GOT3 (cell line): ENCODE results near the gene HAPLN1.
"Not testable (repeated sequence)": the region's sequence is repeated elsewhere in the genome, so short reads cannot be mapped to it uniquely, and the experiment has no call there.

ENCODE experiments used
- DNase-seq: peaks from one replicate; lab custom pipeline; 2025; ENCODE audit warnings: mixed read lengths; lab: John Stamatoyannopoulos, UW

The HAPLN1 gene

DNA sequence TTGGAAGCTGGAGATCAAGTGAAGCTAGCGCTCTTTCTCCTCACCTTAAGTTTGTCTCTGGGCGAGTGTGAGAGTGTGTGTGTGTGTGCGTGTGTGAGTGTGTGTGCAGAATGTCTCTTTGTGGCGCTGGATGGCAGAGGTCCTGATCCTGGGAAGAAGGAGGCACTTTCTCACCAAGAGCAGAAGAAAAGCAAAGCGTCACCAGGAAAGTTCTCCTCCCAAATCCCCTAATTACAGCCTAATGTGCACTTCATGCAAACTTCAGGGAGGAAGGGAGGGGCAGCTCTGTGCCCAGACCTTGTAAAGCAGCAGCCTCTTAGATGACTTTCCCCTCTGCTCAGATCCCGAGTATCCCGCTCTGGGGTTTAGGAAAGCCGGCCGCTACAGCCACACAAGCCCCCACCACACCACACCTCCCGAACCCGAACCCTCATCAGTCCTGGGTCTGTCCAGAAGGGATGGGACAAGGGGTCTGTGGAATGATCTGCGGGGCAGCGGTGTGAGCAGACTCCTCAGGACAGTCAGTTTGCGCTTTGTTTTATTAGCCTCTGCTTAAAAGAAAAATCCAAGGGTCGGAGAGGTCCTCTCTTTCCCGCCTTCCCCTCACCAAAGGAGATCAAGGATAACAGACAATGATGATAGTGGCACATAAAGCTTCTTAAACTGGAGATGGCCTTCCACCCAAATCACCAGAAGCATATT is at the start of gene HAPLN1:
TSS of gene HAPLN1 (minus strand) at position 20 of the 702 bp plus-strand sequence. CDS start 47,332 bp downstream, outside the sequence.
- DNase-seq = no peak

GRCh38 chr5:83767409-83767992 is 46.8 kb upstream of the HAPLN1 start:
- no peak for DNase-seq

GRCh38 chr5:83764101-83764500 is 43.4 kb upstream of the HAPLN1 start:
- DNase-seq = no peak

- DNase-seq = no peak
Observed at GRCh38 chr5:83760579-83760978, 39.9 kb upstream of the HAPLN1 start.

GRCh38 chr5:83752700-83753099 is 32.0 kb upstream of the HAPLN1 start:
- DNase-seq = no peak

DNA sequence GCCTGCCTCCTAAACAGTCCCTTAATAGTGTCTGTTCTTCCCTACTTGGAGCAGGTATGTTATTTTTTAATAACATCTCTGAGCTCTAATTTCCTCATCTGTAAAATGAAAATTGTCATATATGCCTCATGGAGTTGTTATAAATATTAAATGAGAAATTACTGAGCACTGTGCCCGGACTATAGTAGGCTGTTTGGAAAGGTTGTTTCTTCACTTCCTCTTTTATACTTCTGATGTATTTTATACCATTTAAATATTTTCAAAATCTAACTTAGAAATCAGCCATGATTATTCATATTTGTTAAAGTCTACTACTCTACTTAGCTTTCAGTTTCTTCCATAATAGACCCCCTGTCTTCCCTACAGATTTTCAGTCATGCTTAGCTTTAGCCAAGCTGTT is 30.5 kb upstream of the HAPLN1 start:
- DNase-seq = no peak

DNA sequence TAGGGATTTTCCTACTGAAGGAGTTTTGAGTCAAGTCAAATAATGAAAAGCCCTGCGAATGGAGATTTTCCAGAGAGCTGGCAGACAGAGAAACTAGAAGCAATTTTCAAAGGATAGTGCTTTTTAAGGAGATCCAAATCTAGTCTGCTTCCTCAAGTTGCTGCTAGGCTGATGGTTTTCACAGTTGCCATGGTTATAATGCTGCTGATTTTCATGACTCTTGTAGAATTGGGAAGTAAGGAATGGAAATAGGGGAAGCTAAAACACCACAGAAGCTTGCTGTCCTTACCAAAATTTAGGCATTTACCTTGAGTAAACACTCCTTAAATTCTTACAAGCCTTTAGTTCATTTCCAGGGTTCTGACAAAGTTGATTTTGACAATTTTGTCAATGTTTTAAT is 30.1 kb upstream of the HAPLN1 start:
- no peak for DNase-seq

- no peak for DNase-seq
Observed at GRCh38 chr5:83745816-83746215, 25.2 kb upstream of the HAPLN1 start.

GRCh38 chr5:83744821-83745220 is 24.2 kb upstream of the HAPLN1 start:
- no peak for DNase-seq

DNA sequence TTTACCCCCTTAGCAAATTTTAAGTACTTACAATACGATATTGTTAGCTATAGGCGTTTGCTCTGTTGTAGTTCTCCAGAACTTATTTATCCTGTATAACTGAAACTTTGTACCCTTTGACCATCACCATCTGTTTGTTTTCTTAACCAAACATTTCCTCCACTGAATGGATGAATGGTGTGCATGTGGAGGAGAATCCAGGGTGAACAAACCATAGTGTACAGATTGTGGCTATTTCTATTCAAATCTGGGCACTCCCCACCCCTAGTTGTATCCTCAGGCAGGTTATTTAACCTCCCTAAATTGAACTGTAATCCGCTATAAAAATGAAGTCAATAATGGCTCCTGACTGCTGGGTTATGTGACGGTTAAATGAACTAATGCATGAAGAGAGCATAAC is 21.4 kb upstream of the HAPLN1 start:
- no peak for DNase-seq

DNA sequence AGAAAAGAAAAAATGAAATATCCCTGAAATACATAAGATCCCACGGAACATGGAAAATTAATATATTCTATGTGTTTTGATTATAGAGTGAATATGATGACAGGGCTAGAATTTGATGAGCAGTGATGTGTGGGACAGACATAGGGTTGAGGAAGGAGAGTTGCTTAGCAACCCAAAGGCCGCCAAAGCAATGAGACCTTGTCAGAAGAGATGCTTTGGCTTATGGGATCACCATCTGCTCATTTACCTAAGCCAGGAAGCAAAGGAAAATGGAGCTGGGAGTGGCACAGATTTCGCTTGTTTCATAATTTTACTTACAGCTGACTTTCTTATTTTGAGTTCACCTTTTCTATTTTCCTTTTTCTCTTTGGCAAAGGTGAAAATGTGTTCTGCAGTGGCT is 20.9 kb upstream of the HAPLN1 start:
- no peak for DNase-seq

- no peak for DNase-seq
Observed at GRCh38 chr5:83740741-83741140, 20.1 kb upstream of the HAPLN1 start.

DNA sequence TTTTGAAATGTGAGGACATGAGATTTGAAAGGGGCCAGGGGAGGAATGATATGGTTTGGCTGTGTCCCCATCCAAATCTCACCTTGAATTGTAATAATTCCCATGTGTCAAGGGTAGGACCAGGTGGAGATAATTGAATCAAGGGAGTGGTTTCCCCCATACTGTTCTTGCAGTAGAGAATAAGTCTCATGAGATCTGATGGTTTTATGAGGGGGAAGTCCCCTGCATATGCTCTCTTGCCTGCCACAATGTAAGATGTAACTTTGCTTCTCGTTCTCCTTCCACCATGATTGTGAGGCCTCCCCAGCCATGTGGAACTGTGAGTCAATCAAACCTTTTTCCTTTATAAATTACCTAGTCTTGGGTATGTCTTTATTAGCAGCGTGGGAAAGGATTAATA is 15.5 kb upstream of the HAPLN1 start:
- not testable (repeated sequence) for DNase-seq

GRCh38 chr5:83735058-83735457 is 14.4 kb upstream of the HAPLN1 start:
- not testable (repeated sequence) for DNase-seq

- no peak for DNase-seq
Observed at GRCh38 chr5:83731638-83732037, 11.0 kb upstream of the HAPLN1 start.

DNA sequence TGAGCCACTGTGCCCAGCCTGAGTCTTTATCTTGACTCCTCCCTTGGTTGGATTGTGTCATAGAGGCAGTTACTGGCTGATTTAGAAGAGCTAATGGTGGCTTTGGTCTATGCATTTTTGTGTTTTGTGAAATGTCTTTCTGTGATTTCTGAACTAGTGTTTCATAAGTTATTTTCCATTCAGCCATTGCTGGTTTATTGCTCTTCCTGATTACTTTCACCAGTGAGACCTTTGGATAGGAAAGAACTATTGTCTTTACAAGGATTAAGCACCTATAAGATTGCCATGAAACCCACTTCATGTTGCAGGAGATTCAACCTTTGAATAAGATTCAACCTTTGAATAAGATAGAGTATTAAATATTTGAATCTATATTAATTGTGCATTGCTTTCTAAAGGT is 8.7 kb upstream of the HAPLN1 start:
- DNase-seq = no peak

DNA sequence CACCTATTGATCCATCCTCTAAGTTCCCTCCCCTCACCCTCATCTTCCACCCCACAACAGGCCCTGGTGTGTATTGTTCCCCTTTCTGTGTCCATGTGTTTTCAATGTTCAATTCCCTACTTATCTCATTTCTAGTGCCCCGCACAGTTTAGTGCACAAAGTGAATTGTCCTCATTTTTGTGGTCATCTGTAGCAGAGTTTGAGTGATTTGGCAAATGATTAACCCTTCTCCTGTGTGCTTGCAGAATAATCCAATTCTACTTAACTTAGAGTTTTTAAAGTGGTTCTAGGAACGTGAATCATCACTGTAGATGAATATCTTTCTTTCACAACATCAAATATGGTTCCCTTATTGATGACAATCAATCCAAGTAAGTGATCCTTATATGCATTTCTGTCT is 6.3 kb upstream of the HAPLN1 start:
- DNase-seq = no peak

- DNase-seq = no peak
Observed at GRCh38 chr5:83724935-83725334, 4.3 kb upstream of the HAPLN1 start.

- no peak for DNase-seq
Observed at GRCh38 chr5:83724001-83724400, 3.3 kb upstream of the HAPLN1 start.

DNA sequence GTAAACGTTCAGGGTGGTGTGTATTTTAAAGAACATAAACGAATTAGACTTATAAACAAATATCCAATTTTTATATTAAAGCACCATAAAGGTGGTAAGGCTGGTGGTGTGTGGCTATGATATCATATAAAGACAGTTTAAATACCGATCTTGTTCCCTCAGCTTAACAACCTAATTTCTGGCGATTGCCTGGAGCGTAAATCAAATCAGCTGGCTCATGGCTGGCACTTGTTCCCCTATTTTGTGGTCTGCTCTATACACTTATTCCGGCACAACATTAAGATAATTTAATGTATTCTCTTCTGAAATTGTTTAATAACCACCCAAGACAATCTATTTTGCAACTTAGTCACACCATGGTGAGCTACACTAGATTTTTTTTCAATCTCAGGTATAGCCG is 2.4 kb upstream of the HAPLN1 start:
- DNase-seq = no peak

- no peak for DNase-seq
Observed at GRCh38 chr5:83721953-83722901, 1.6 kb upstream of the HAPLN1 start.

GRCh38 chr5:83718936-83719495 is 1.6 kb downstream of the HAPLN1 start:
- DNase-seq = no peak
